HG02852 (cell line): ENCODE results near the gene EIF4E.
"Not testable (repeated sequence)": the region's sequence is repeated elsewhere in the genome, so short reads cannot be mapped to it uniquely, and the experiment has no call there.

ENCODE experiments used
- ATAC-seq: cut with Tn5 transposase; IDR thresholded peaks from one replicate; pipeline ENCODE4 v1.9.1; 2021; ENCODE audit warnings: mild to moderate bottlenecking, moderate library complexity; ENCODE audit not compliant: unreplicated experiment

Gene EIF4E

GRCh38 chr4:98886382-98886781 is 42.6 kb downstream of the EIF4E start:
- ATAC-seq = not testable (repeated sequence)

- ATAC-seq = not testable (repeated sequence)
Observed at GRCh38 chr4:98880884-98881283, 48.0 kb downstream of the EIF4E start.

GRCh38 chr4:98879515-98879914 is 49.4 kb downstream of the EIF4E start:
- ATAC-seq = no peak

- no peak for ATAC-seq
Observed at GRCh38 chr4:98873059-98873458, 55.9 kb downstream of the EIF4E start.

GRCh38 chr4:98872120-98872906 is 56.6 kb downstream of the EIF4E start:
- ATAC-seq = not testable (repeated sequence)

- ATAC-seq = no peak
Observed at GRCh38 chr4:98867648-98868047, 61.3 kb downstream of the EIF4E start.

- ATAC-seq = no peak
Observed at GRCh38 chr4:98865059-98865458, 63.9 kb downstream of the EIF4E start.

GRCh38 chr4:98864560-98864959 is 64.4 kb downstream of the EIF4E start:
- no peak for ATAC-seq

GRCh38 chr4:98862371-98862770 is 66.6 kb downstream of the EIF4E start:
- no peak for ATAC-seq

- no peak for ATAC-seq
Observed at GRCh38 chr4:98861100-98861884, 67.6 kb downstream of the EIF4E start.

- ATAC-seq = no peak
Observed at GRCh38 chr4:98851806-98852205, 77.1 kb downstream of the EIF4E start.

GRCh38 chr4:98850937-98851336 is 78.0 kb downstream of the EIF4E start:
- ATAC-seq = no peak

- no peak for ATAC-seq
Observed at GRCh38 chr4:98848448-98848847, 80.5 kb downstream of the EIF4E start.

GRCh38 chr4:98845960-98846359 is 83.0 kb downstream of the EIF4E start:
- no peak for ATAC-seq

GRCh38 chr4:98842917-98843316 is 86.0 kb downstream of the EIF4E start:
- ATAC-seq = not testable (repeated sequence)

GRCh38 chr4:98838977-98839618 is 89.8 kb downstream of the EIF4E start:
- ATAC-seq = no peak

GRCh38 chr4:98838531-98838930 is 90.4 kb downstream of the EIF4E start:
- no peak for ATAC-seq

GRCh38 chr4:98833384-98833783 is 95.5 kb downstream of the EIF4E start:
- no peak for ATAC-seq

GRCh38 chr4:98831036-98831435 is 97.9 kb downstream of the EIF4E start:
- ATAC-seq = not testable (repeated sequence)
